ENCODE results near the gene UBE2E2. TPM values are rescaled to one million over a fixed set of nuclear protein-coding genes. Genes with fewer than 3 reads are reported as not detected.

The UBE2E2 gene
- total RNA-seq, 1 experiment from 2014 or later = 54.9 TPM

- ChIA-PET CTCF (no interaction called here), POLR2A (interaction anchor here (0.7 kb wide), 1 partner anchor 154 kb away, joined by 4 read pairs; no protein-coding TSS in a partner anchor)
- Mint-ChIP-seq H3K9me3 (peaks cover 18% of the 10 kb centered on the region), H3K27me3 (ENCODE audit: low read depth) (no peaks in the 10 kb centered on the region), H3K4me1 (peaks cover 8% of the 10 kb centered on the region; the same call in 1 of the 2 replicates), H3K27ac (no peak overlapping the region), H3K36me3 (peaks cover 12% of the 10 kb centered on the region), H3K4me3 (no peak overlapping the region)
- no peak for DNase-seq (ENCODE audit: low spot score)
- ATAC-seq = no peak
- TF ChIP-seq FOXP4 (CRISPR knock-in tag; IDR thresholded peaks at IDR 0.05) (no peak), ATF1 (CRISPR knock-in tag; IDR thresholded peaks at IDR 0.05) (no peak), NR2C2 (CRISPR knock-in tag; IDR thresholded peaks at IDR 0.05) (no peak), PRRX2 (CRISPR knock-in tag; IDR thresholded peaks at IDR 0.05) (no peak), CBFB (CRISPR knock-in tag; IDR thresholded peaks at IDR 0.05; ENCODE audit: low read depth) (no peak), ZNF396 (CRISPR knock-in tag; IDR thresholded peaks at IDR 0.05; ENCODE audit: borderline replicate concordance) (no peak), ARID4B (CRISPR knock-in tag; IDR thresholded peaks at IDR 0.05; ENCODE audit: borderline replicate concordance) (no peak), ZNF281 (CRISPR knock-in tag; IDR thresholded peaks at IDR 0.05) (no peak), FOXP1 (CRISPR knock-in tag; IDR thresholded peaks at IDR 0.05; ENCODE audit: borderline replicate concordance) (no peak), JAZF1 (CRISPR knock-in tag; IDR thresholded peaks at IDR 0.05) (no peak)
- TF ChIP-seq, protein P1, sequence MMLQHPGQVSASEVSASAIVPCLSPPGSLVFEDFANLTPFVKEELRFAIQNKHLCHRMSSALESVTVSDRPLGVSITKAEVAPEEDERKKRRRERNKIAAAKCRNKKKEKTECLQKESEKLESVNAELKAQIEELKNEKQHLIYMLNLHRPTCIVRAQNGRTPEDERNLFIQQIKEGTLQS (CRISPR knock-in tag; conservative IDR thresholded peaks at IDR 0.05) = no peak
- TF ChIP-seq, protein P2, sequence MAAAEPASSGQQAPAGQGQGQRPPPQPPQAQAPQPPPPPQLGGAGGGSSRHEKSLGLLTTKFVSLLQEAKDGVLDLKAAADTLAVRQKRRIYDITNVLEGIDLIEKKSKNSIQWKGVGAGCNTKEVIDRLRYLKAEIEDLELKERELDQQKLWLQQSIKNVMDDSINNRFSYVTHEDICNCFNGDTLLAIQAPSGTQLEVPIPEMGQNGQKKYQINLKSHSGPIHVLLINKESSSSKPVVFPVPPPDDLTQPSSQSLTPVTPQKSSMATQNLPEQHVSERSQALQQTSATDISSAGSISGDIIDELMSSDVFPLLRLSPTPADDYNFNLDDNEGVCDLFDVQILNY (CRISPR knock-in tag; IDR thresholded peaks at IDR 0.05) = no peak
Observed at GRCh38 chr3:23312866-23313265, 109.7 kb downstream of the UBE2E2 start.

DNA sequence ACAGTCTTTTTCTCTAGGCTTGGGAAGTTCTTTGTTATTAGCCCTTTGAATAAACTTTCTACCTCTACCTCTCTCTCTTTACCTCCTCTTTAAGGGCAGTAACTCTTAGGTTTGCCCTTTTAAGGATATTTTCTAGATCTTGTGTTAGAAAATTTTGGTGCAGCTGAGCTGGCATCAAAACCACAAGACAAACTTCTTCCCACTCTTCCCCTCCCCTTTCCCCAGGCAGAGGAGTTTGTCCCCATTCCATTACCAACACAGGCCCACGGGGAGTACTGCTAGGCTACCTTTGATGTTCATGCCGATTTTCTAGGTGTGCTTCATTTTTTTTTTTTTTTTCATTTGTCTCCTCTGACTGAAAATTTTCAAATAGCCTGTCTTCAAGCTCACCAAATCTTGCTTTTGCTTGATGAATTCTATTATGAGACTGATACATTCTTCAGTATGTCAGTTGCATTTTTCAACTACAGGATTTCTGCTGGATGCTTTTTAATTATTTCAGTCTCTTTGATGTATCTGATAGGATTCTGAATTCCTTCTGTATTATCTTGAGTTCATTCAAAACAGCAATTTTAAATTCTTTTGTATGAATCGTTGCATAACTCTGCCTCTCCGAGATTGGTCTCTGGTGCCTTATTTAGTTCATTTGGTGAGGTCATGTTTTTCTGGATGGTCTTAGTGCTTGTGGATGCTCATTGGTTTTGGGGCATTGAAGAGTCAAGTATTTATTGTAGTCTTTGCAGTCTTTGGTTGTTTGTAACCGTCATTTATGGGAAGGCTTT is 112.0 kb downstream of the UBE2E2 start:
- H3K9me3 Mint-ChIP-seq = peaks cover 18% of the 10 kb centered on the region
- ATAC-seq = no peak
- H3K4me1 Mint-ChIP-seq = peaks cover 8% of the 10 kb centered on the region; the same call in 1 of the 2 replicates
- DNase-seq (ENCODE audit: low spot score) = no peak
- no peaks in the 10 kb centered on the region for H3K27me3 Mint-ChIP-seq (ENCODE audit: low read depth)
- H3K27ac Mint-ChIP-seq = no peak overlapping the region
- ChIA-PET POLR2A (no interaction called here), CTCF (no interaction called here)
- H3K36me3 Mint-ChIP-seq = peaks cover 10% of the 10 kb centered on the region
- H3K4me3 Mint-ChIP-seq = no peak overlapping the region
- TF ChIP-seq ELF4 (CRISPR knock-in tag; IDR thresholded peaks at IDR 0.05; ENCODE audit: low read depth) = no peak
- TF ChIP-seq RORB (CRISPR knock-in tag; IDR thresholded peaks at IDR 0.05) = no peak
- TF ChIP-seq JUN (CRISPR knock-in tag; IDR thresholded peaks at IDR 0.05) = no peak
- TF ChIP-seq, protein P3, sequence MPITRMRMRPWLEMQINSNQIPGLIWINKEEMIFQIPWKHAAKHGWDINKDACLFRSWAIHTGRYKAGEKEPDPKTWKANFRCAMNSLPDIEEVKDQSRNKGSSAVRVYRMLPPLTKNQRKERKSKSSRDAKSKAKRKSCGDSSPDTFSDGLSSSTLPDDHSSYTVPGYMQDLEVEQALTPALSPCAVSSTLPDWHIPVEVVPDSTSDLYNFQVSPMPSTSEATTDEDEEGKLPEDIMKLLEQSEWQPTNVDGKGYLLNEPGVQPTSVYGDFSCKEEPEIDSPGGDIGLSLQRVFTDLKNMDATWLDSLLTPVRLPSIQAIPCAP (CRISPR knock-in tag; IDR thresholded peaks at IDR 0.05) = no peak
- no peak for TF ChIP-seq SOX15 (CRISPR knock-in tag; IDR thresholded peaks at IDR 0.05)
- TF ChIP-seq, protein P4, sequence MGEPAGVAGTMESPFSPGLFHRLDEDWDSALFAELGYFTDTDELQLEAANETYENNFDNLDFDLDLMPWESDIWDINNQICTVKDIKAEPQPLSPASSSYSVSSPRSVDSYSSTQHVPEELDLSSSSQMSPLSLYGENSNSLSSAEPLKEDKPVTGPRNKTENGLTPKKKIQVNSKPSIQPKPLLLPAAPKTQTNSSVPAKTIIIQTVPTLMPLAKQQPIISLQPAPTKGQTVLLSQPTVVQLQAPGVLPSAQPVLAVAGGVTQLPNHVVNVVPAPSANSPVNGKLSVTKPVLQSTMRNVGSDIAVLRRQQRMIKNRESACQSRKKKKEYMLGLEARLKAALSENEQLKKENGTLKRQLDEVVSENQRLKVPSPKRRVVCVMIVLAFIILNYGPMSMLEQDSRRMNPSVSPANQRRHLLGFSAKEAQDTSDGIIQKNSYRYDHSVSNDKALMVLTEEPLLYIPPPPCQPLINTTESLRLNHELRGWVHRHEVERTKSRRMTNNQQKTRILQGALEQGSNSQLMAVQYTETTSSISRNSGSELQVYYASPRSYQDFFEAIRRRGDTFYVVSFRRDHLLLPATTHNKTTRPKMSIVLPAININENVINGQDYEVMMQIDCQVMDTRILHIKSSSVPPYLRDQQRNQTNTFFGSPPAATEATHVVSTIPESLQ (CRISPR knock-in tag; IDR thresholded peaks at IDR 0.05) = no peak
- TF ChIP-seq RELA (CRISPR knock-in tag; IDR thresholded peaks at IDR 0.05; ENCODE audit: borderline replicate concordance) = no peak
- no peak for TF ChIP-seq ZNF138 (CRISPR knock-in tag; conservative IDR thresholded peaks at IDR 0.05)
- TF ChIP-seq CREB1 (CRISPR knock-in tag; IDR thresholded peaks at IDR 0.05) = no peak

All from WTC11 (cell line).